NT2/D1 (cell line): Measurements from ENCODE around the gene SLC24A4.

Source experiments
- YY1 ChIP-seq: IDR thresholded peaks from 2 replicates; pipeline ENCODE4 v1.6.1; 2011; ENCODE audit not compliant: insufficient read length, insufficient read depth
- ZNF274 ChIP-seq: IDR thresholded peaks from 2 replicates; pipeline ENCODE4 v1.6.1; 2011; ENCODE audit warnings: mild to moderate bottlenecking, low read depth, low read length

DNA sequence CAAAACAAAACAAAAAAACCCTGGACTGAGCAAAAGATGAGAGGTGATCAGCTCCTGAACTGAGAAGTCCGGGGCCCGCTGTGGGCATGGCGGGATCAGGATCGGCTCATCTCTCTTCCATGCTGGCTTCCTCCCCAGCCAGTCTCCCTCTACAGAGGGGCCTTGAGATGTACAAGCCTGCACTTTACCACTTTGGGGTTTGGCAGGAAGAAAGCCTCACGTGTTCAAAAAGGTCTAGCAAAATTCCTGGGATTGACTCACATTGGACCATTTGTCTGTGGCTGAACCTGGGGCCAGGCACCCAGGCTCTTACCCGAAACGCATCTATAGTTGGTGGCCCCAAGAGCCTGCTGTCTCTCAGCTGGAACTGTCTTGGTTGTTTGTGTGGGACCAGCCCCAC lies 89.0 kb downstream of the SLC24A4 start:
- TF ChIP-seq YY1 (no peak), ZNF274 (no peak)
